Measurements from ENCODE around the gene ACTL7B. TPM values are rescaled to one million over a fixed set of nuclear protein-coding genes. Genes with fewer than 3 reads are reported as not detected.
"Not testable (repeated sequence)": the region's sequence is repeated elsewhere in the genome, so short reads cannot be mapped to it uniquely, and the experiment has no call there.

ACTL7B gene
- total and polyA plus RNA-seq, 3 experiments from 2014 or later = not detected

GRCh38 chr9:108857572-108857971 is 1.8 kb upstream of the ACTL7B start:
- Histone ChIP-seq H3K27ac (ENCODE audit: low read depth, low read length) (no peak overlapping the region), H3K4me3 (ENCODE audit: low read length) (no peak overlapping the region), H3K27me3 (ENCODE audit: insufficient read depth, low read length, poor library complexity, severe bottlenecking) (no peaks in the 10 kb centered on the region), H3K4me1 (ENCODE audit: insufficient read depth, low read length) (no peaks in the 10 kb centered on the region), H3K36me3 (ENCODE audit: insufficient read depth, low read length) (no peaks in the 10 kb centered on the region), H3K9me3 (ENCODE audit: low read length) (no peaks in the 10 kb centered on the region)
- Mint-ChIP-seq H3K27me3 (peaks cover 4 to 13% of the 10 kb centered on the region in 2 donors), H3K9me3 (no peaks in the 10 kb centered on the region), H3K27ac (no peak overlapping the region), H3K4me3 (no peak overlapping the region), H3K36me3 (peaks cover 0 to 4% (median 0%) of the 10 kb centered on the region in 3 donors), H3K4me1 (no peaks in the 10 kb centered on the region)
- DNase-seq = no peak
- CTCF ChIA-PET = no interaction called here
- POLR2A ChIA-PET = no interaction called here

GRCh38 chr9:108855529-108855886 is 278 bp downstream of the ACTL7B start:
- Mint-ChIP-seq H3K4me3 (no peak overlapping the region), H3K9me3 (no peaks in the 10 kb centered on the region), H3K27ac (no peak overlapping the region), H3K4me1 (no peaks in the 10 kb centered on the region), H3K27me3 (peaks cover 10 to 19% of the 10 kb centered on the region in 2 donors), H3K36me3 (peaks cover 0 to 4% (median 0%) of the 10 kb centered on the region in 3 donors)
- no peaks in the 10 kb centered on the region for H3K36me3 ChIP-seq (ENCODE audit: insufficient read depth, low read length)
- DNase-seq = no peak
- no peaks in the 10 kb centered on the region for H3K27me3 ChIP-seq (ENCODE audit: insufficient read depth, low read length, poor library complexity, severe bottlenecking)
- no peaks in the 10 kb centered on the region for H3K4me1 ChIP-seq (ENCODE audit: insufficient read depth, low read length)
- no peak overlapping the region for H3K4me3 ChIP-seq (ENCODE audit: low read length)
- ChIA-PET CTCF (no interaction called here), POLR2A (no interaction called here)
- H3K27ac ChIP-seq (ENCODE audit: low read depth, low read length) = no peak overlapping the region
- H3K9me3 ChIP-seq (ENCODE audit: low read length) = no peaks in the 10 kb centered on the region

GRCh38 chr9:108854641-108855528 is 901 bp downstream of the ACTL7B start:
- Histone ChIP-seq H3K9me3 (ENCODE audit: low read length) (no peaks in the 10 kb centered on the region), H3K4me3 (ENCODE audit: low read length) (no peak overlapping the region), H3K27ac (ENCODE audit: low read depth, low read length) (no peak overlapping the region), H3K27me3 (ENCODE audit: insufficient read depth, low read length, poor library complexity, severe bottlenecking) (no peaks in the 10 kb centered on the region), H3K4me1 (ENCODE audit: insufficient read depth, low read length) (no peaks in the 10 kb centered on the region), H3K36me3 (ENCODE audit: insufficient read depth, low read length) (no peaks in the 10 kb centered on the region)
- Mint-ChIP-seq H3K4me1 (no peaks in the 10 kb centered on the region), H3K9me3 (no peaks in the 10 kb centered on the region), H3K4me3 (no peak overlapping the region), H3K27ac (no peak overlapping the region), H3K36me3 (peaks cover 0 to 4% (median 0%) of the 10 kb centered on the region in 3 donors), H3K27me3 (peaks cover 10 to 23% of the 10 kb centered on the region in 2 donors)
- ChIA-PET POLR2A (no interaction called here), CTCF (no interaction called here)
- no peak for DNase-seq

- Histone ChIP-seq H3K4me1 (ENCODE audit: insufficient read depth, low read length) (no peaks in the 10 kb centered on the region), H3K36me3 (ENCODE audit: insufficient read depth, low read length) (no peaks in the 10 kb centered on the region), H3K9me3 (ENCODE audit: low read length) (no peaks in the 10 kb centered on the region), H3K4me3 (ENCODE audit: low read length) (no peak overlapping the region), H3K27me3 (ENCODE audit: insufficient read depth, low read length, poor library complexity, severe bottlenecking) (no peaks in the 10 kb centered on the region), H3K27ac (ENCODE audit: low read depth, low read length) (no peak overlapping the region)
- ChIA-PET CTCF (interaction anchor here (0.6 kb wide), 1 partner anchor 22 kb away, joined by 3 read pairs; no protein-coding TSS in a partner anchor), POLR2A (interaction anchor here (0.5 kb wide), 1 partner anchor 10 kb away, joined by 3 read pairs; no protein-coding TSS in a partner anchor)
- Mint-ChIP-seq H3K9me3 (no peaks in the 10 kb centered on the region), H3K4me1 (no peaks in the 10 kb centered on the region), H3K36me3 (peaks cover 0 to 4% (median 0%) of the 10 kb centered on the region in 3 donors), H3K27ac (no peak overlapping the region), H3K4me3 (no peak overlapping the region), H3K27me3 (peaks cover 8 to 27% of the 10 kb centered on the region in 2 donors)
- DNase-seq = no peak
Measured at GRCh38 chr9:108854094-108854493, 1.7 kb downstream of the ACTL7B start.

- ChIA-PET POLR2A (no interaction called here), CTCF (interaction anchor here (2.2 kb wide), 1 partner anchor 102 kb away, joined by 6 read pairs; no protein-coding TSS in a partner anchor)
- H3K36me3 Mint-ChIP-seq = peaks cover 0 to 1% (median under 1%) of the 10 kb centered on the region in 3 donors
- no peaks in the 10 kb centered on the region for H3K9me3 Mint-ChIP-seq
- no peak overlapping the region for H3K4me3 ChIP-seq (ENCODE audit: low read length)
- no peaks in the 10 kb centered on the region for H3K36me3 ChIP-seq (ENCODE audit: insufficient read depth, low read length)
- H3K4me1 ChIP-seq (ENCODE audit: insufficient read depth, low read length) = no peaks in the 10 kb centered on the region
- H3K27me3 ChIP-seq (ENCODE audit: insufficient read depth, low read length, poor library complexity, severe bottlenecking) = no peaks in the 10 kb centered on the region
- no peak for DNase-seq
- H3K9me3 ChIP-seq (ENCODE audit: low read length) = no peaks in the 10 kb centered on the region
- H3K27me3 Mint-ChIP-seq = peaks cover 7 to 21% of the 10 kb centered on the region in 2 donors
- H3K27ac ChIP-seq (ENCODE audit: low read depth, low read length) = no peak overlapping the region
- no peaks in the 10 kb centered on the region for H3K4me1 Mint-ChIP-seq
- H3K27ac Mint-ChIP-seq = no peak overlapping the region
- no peak overlapping the region for H3K4me3 Mint-ChIP-seq
Measured at GRCh38 chr9:108852079-108852478, 3.7 kb downstream of the ACTL7B start.

- no peaks in the 10 kb centered on the region for H3K9me3 Mint-ChIP-seq
- no peak overlapping the region for H3K4me3 Mint-ChIP-seq
- H3K4me1 Mint-ChIP-seq = no peaks in the 10 kb centered on the region
- ChIA-PET CTCF (interaction anchor here (2.2 kb wide), 1 partner anchor 103 kb away, joined by 6 read pairs; no protein-coding TSS in a partner anchor), POLR2A (no interaction called here)
- no peaks in the 10 kb centered on the region for H3K36me3 ChIP-seq (ENCODE audit: insufficient read depth, low read length)
- no peak for DNase-seq
- peaks cover 8 to 20% of the 10 kb centered on the region in 2 donors for H3K27me3 Mint-ChIP-seq
- H3K36me3 Mint-ChIP-seq = peaks cover 0 to 1% (median 0%) of the 10 kb centered on the region in 3 donors
- H3K4me1 ChIP-seq (ENCODE audit: insufficient read depth, low read length) = no peaks in the 10 kb centered on the region
- H3K27me3 ChIP-seq (ENCODE audit: insufficient read depth, low read length, poor library complexity, severe bottlenecking) = no peaks in the 10 kb centered on the region
- no peaks in the 10 kb centered on the region for H3K9me3 ChIP-seq (ENCODE audit: low read length)
- peak overlapping the region in 1 of 8 donors; percentile 38 for H3K27ac Mint-ChIP-seq
- no peak overlapping the region for H3K27ac ChIP-seq (ENCODE audit: low read depth, low read length)
- no peak overlapping the region for H3K4me3 ChIP-seq (ENCODE audit: low read length)
Measured at GRCh38 chr9:108851138-108851537, 4.6 kb downstream of the ACTL7B start.

GRCh38 chr9:108850293-108850897 is 5.4 kb downstream of the ACTL7B start:
- Histone ChIP-seq H3K27ac (ENCODE audit: low read depth, low read length) (no peak overlapping the region), H3K4me3 (ENCODE audit: low read length) (no peak overlapping the region), H3K4me1 (ENCODE audit: insufficient read depth, low read length) (no peaks in the 10 kb centered on the region), H3K36me3 (ENCODE audit: insufficient read depth, low read length) (no peaks in the 10 kb centered on the region), H3K27me3 (ENCODE audit: insufficient read depth, low read length, poor library complexity, severe bottlenecking) (no peaks in the 10 kb centered on the region), H3K9me3 (ENCODE audit: low read length) (no peaks in the 10 kb centered on the region)
- Mint-ChIP-seq H3K27me3 (peaks cover 8 to 20% of the 10 kb centered on the region in 2 donors), H3K4me1 (no peaks in the 10 kb centered on the region), H3K27ac (no peak overlapping the region), H3K36me3 (peaks cover 0 to 1% (median 0%) of the 10 kb centered on the region in 3 donors), H3K4me3 (no peak overlapping the region), H3K9me3 (no peaks in the 10 kb centered on the region)
- CTCF ChIA-PET = interaction anchor here (2.2 kb wide), 1 partner anchor 103 kb away, joined by 6 read pairs; no protein-coding TSS in a partner anchor
- DNase-seq = no peak
- POLR2A ChIA-PET = no interaction called here

GRCh38 chr9:108848296-108848695 is 7.5 kb downstream of the ACTL7B start:
- H3K4me3 Mint-ChIP-seq; H3K4me1 Mint-ChIP-seq; H3K4me1 ChIP-seq (ENCODE audit: insufficient read depth, low read length); H3K9me3 ChIP-seq (ENCODE audit: low read length); H3K27ac ChIP-seq (ENCODE audit: low read depth, low read length); CTCF ChIA-PET; POLR2A ChIA-PET; H3K27ac Mint-ChIP-seq; H3K9me3 Mint-ChIP-seq; DNase-seq; H3K36me3 ChIP-seq (ENCODE audit: insufficient read depth, low read length); H3K4me3 ChIP-seq (ENCODE audit: low read length); H3K27me3 ChIP-seq (ENCODE audit: insufficient read depth, low read length, poor library complexity, severe bottlenecking); H3K36me3 Mint-ChIP-seq: not testable (repeated sequence)
- H3K27me3 Mint-ChIP-seq = peaks cover 8 to 15% of the 10 kb centered on the region in 2 donors

Data from CD8-positive, alpha-beta memory T cell (primary cell).